ENCODE data around the gene CNTN4. TPM values are rescaled to one million over a fixed set of nuclear protein-coding genes. Genes with fewer than 3 reads are reported as not detected.

The CNTN4 gene
- total RNA-seq, 1 donor: 0.09 TPM

GRCh38 chr3:2929574-2929973 lies 830.9 kb downstream of the CNTN4 start:
- DNase-seq (ENCODE audit: low read depth): no peak
- TF ChIP-seq, protein P1, sequence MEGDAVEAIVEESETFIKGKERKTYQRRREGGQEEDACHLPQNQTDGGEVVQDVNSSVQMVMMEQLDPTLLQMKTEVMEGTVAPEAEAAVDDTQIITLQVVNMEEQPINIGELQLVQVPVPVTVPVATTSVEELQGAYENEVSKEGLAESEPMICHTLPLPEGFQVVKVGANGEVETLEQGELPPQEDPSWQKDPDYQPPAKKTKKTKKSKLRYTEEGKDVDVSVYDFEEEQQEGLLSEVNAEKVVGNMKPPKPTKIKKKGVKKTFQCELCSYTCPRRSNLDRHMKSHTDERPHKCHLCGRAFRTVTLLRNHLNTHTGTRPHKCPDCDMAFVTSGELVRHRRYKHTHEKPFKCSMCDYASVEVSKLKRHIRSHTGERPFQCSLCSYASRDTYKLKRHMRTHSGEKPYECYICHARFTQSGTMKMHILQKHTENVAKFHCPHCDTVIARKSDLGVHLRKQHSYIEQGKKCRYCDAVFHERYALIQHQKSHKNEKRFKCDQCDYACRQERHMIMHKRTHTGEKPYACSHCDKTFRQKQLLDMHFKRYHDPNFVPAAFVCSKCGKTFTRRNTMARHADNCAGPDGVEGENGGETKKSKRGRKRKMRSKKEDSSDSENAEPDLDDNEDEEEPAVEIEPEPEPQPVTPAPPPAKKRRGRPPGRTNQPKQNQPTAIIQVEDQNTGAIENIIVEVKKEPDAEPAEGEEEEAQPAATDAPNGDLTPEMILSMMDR (IDR thresholded peaks at IDR 0.05; ENCODE audit: insufficient read depth, low read length): no peak
- H3K4me3 ChIP-seq (ENCODE audit: low read depth, low read length): no peak overlapping the region

DNA sequence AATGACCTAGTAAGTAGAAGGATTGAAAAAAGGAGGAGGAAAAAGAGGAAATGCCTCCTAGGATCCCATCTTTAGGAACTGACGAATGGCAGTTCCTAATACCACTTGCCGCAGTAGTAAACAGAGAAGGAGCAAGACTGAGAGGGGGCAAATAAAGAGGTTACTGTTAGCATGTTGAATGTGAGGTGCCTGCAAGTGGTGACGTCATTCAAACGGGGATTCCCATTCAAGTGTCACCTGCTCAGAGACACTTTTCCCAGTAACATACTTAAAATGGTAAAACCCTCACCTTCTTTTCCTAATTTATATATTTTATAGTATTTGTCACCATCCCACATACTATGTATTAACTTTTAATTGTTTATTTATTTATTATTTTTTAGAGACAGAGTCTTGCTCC lies 832.6 kb downstream of the CNTN4 start:
- TF ChIP-seq, protein P1 (IDR thresholded peaks at IDR 0.05; ENCODE audit: insufficient read depth, low read length): no peak
- no peak for DNase-seq (ENCODE audit: low read depth)

DNA sequence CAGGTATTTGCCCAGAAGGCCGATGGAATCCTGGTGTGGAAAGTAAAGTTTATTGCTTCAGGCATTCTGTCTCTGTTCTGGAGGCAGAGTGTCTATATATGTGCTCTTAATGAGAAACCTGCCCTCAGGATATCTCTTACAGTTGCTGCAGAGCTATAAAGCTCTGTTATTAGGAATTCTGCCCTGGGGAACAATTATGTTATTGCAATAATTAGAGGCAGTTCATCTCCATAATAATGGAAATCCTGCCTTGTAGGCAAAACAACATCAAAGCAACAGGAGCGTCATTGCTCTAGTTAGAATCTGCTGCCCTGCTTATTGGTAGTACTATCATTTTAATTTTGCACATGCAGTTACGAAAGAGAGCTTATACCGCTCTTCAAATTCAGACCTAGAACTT lies 835.9 kb downstream of the CNTN4 start:
- no peak for DNase-seq (ENCODE audit: low read depth)
- TF ChIP-seq, protein P1 (IDR thresholded peaks at IDR 0.05; ENCODE audit: insufficient read depth, low read length): no peak
- H3K4me3 ChIP-seq (ENCODE audit: low read depth, low read length): no peak overlapping the region

More for the DNA sequence above, 832.6 kb downstream of the CNTN4 start:
- no peak overlapping the region for H3K4me3 ChIP-seq (ENCODE audit: low read depth, low read length)

GRCh38 chr3:2937055-2937454 lies 838.4 kb downstream of the CNTN4 start:
- no peak overlapping the region for H3K4me3 ChIP-seq (ENCODE audit: low read depth, low read length)
- TF ChIP-seq, protein P1 (IDR thresholded peaks at IDR 0.05; ENCODE audit: insufficient read depth, low read length): no peak
- no peak for DNase-seq (ENCODE audit: low read depth)

DNA sequence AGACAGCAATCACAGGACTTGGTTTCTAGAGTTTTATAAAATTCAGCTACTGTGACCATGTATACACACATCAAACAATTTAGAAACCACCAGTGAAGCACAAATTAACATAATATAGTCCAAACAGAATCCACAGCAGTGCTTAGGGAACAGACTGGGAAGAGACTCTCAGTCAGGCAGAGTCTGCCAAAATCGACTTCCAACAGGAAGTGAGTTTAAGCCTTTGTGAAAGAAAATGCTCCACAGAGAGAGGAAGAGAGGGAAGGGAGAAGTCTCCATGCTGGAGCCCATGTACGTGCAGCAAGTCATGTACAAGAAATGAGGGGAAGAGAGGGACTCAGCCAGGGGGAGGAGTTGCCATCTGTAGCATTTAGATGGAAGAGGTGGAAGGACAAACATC lies 838.9 kb downstream of the CNTN4 start:
- no peak overlapping the region for H3K4me3 ChIP-seq (ENCODE audit: low read depth, low read length)
- TF ChIP-seq, protein P1 (IDR thresholded peaks at IDR 0.05; ENCODE audit: insufficient read depth, low read length): no peak

DNA sequence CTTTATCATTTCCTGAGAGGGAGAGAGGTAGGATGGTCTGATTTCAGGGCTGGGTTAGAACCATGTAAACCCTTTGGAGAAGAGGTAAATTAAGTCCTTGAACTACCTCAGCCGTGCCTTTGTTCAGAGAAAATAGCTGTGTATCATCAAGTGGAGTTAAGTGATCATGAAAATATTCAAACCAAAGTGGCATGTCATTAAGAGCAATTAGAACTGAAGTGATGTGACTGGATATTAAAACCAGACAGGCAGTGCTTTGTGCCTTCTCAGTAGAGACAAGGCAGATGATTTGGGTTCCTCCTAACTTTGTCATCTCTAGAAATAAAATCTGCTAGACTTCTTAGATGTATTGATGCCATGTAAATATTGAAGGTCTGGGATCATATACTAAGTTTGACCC lies 840.0 kb downstream of the CNTN4 start:
- DNase-seq (ENCODE audit: low read depth): no peak
- TF ChIP-seq, protein P1 (IDR thresholded peaks at IDR 0.05; ENCODE audit: insufficient read depth, low read length): no peak
- H3K4me3 ChIP-seq (ENCODE audit: low read depth, low read length): no peak overlapping the region

More for the DNA sequence above, 838.9 kb downstream of the CNTN4 start:
- DNase-seq (ENCODE audit: low read depth): no peak

DNA sequence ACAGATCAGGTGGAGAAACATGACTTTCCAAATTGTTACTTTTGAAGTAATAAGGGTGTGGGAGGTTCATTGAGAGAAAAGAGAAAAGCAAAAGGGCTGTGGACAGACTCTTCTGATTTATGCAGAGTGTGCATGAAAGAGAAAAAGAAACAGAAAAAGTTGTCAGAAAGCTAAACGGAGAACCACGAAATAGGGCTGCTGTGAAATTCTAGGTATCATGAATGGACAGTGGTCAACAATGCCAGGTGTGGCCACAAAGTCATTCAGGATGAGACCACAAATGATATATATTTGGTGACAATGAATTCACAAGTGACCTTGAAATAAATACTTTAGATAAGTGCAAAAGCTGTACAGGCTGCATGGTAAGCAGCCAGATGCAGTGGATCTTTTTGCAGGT lies 841.4 kb downstream of the CNTN4 start:
- TF ChIP-seq, protein P1 (IDR thresholded peaks at IDR 0.05; ENCODE audit: insufficient read depth, low read length): no peak
- no peak for DNase-seq (ENCODE audit: low read depth)
- no peak overlapping the region for H3K4me3 ChIP-seq (ENCODE audit: low read depth, low read length)

Measured in fibroblast of the aortic adventitia (primary cell).